GM23338 (cell line): ENCODE results near the gene LTB4R. TPM values are rescaled to one million over a fixed set of nuclear protein-coding genes. Genes with fewer than 3 reads are reported as not detected.

Experiments
- ATAC-seq: fragments of 200-7000 bp; cut with Tn5 transposase; 3 replicates; pipeline ENCODE4 v1.9.1; 2020
- DNase-seq: peaks from one replicate; pipeline ENCODE4 v3.0.0-alpha.2; 2015; ENCODE audit warnings: low spot score
- H2AFZ ChIP-seq: fragments of 200-600 bp; sonication (generic); 2 replicates; pipeline ENCODE4 v1.8.0; 2016; ENCODE audit warnings: antibody characterized with exemption, mild to moderate bottlenecking, moderate library complexity
- H3F3A ChIP-seq: fragments of 200-600 bp; sonication (generic); replicated peaks from 2 replicates; pipeline ENCODE4 v1.8.0; 2017; ENCODE audit warnings: antibody characterized with exemption, mixed run types, low read depth
- H3K27ac ChIP-seq: fragments of 200-600 bp; sonication (generic); 2 replicates; pipeline ENCODE4 v1.6.1; 2016; ENCODE audit warnings: low read depth
- H3K27me3 ChIP-seq: fragments of 200-600 bp; sonication (generic); 2 replicates; pipeline ENCODE4 v1.8.0; 2016; ENCODE audit warnings: mild to moderate bottlenecking, mixed run types, moderate library complexity; ENCODE audit not compliant: insufficient read depth
- H3K36me3 ChIP-seq: fragments of 200-600 bp; sonication (generic); 2 replicates; pipeline ENCODE4 v1.8.0; 2016; ENCODE audit warnings: mild to moderate bottlenecking; ENCODE audit not compliant: insufficient read depth
- H3K4me1 ChIP-seq: fragments of 200-600 bp; sonication (generic); 2 replicates; pipeline ENCODE4 v1.8.0; 2016; ENCODE audit warnings: mild to moderate bottlenecking, moderate library complexity; ENCODE audit not compliant: insufficient read depth
- H3K4me2 ChIP-seq: fragments of 200-600 bp; sonication (generic); 2 replicates; pipeline ENCODE4 v1.7.1; 2017; ENCODE audit warnings: mixed run types
- H3K4me3 ChIP-seq: fragments of 200-600 bp; sonication (generic); 2 replicates; pipeline ENCODE4 v1.6.1; 2016; ENCODE audit warnings: mixed run types
- H3K79me2 ChIP-seq: fragments of 200-600 bp; sonication (generic); replicated peaks from 2 replicates; pipeline ENCODE4 v1.8.0; 2017; ENCODE audit warnings: mild to moderate bottlenecking; ENCODE audit not compliant: insufficient read depth
- H3K9me2 ChIP-seq: fragments of 200-600 bp; sonication (generic); 2 replicates; pipeline ENCODE4 v1.8.0; 2017; ENCODE audit not compliant: insufficient read depth
- H4K20me1 ChIP-seq: fragments of 200-600 bp; sonication (generic); replicated peaks from 2 replicates; pipeline ENCODE4 v1.8.0; 2017; ENCODE audit warnings: mild to moderate bottlenecking; ENCODE audit not compliant: insufficient read depth
- H3K27ac Mint-ChIP-seq: 2 replicates; pipeline ENCODE4 v1.8.0; 2020; ENCODE audit warnings: inconsistent platforms, mild to moderate bottlenecking, moderate library complexity, mixed read lengths
- H3K27me3 Mint-ChIP-seq: 3 replicates; pipeline ENCODE4 v1.8.0; 2022; ENCODE audit warnings: low read depth, mild to moderate bottlenecking, moderate library complexity, mixed read lengths, inconsistent platforms; ENCODE audit not compliant: insufficient read depth, poor library complexity
- H3K36me3 Mint-ChIP-seq: 3 replicates; pipeline ENCODE4 v1.8.0; 2021; ENCODE audit warnings: low read depth, mild to moderate bottlenecking, inconsistent platforms, moderate library complexity, mixed read lengths
- H3K4me1 Mint-ChIP-seq: 3 replicates; pipeline ENCODE4 v1.8.0; 2020; ENCODE audit warnings: mild to moderate bottlenecking, inconsistent platforms, mixed read lengths
- H3K4me3 Mint-ChIP-seq: 3 replicates; pipeline ENCODE4 v1.8.0; 2021; ENCODE audit warnings: moderate library complexity, mild to moderate bottlenecking, inconsistent platforms, mixed read lengths
- H3K9me3 Mint-ChIP-seq: 3 replicates; pipeline ENCODE4 v1.8.0; 2020; ENCODE audit warnings: moderate library complexity, mild to moderate bottlenecking, inconsistent platforms, mixed read lengths
- CREB1 ChIP-seq: fragments of 250-450 bp; sonication (Bioruptor Pico); IDR thresholded peaks from 2 replicates; pipeline ENCODE4 v1.5.0; 2020; ENCODE audit warnings: low read depth, mild to moderate bottlenecking, moderate library complexity
- CTCF ChIP-seq, 2 experiments: fragments of 200-600 bp in 1 of 2; sonication (generic) in 1 of 2; conservative IDR thresholded peaks; 2 replicates each; pipeline versions ENCODE4 v1.5.1 to v1.6.1; 2016 to 2017; ENCODE audit warnings: antibody characterized with exemption in 2 of 2, low read depth in 2 of 2, mild to moderate bottlenecking in 2 of 2, moderate library complexity in 1 of 2
- ETS1 ChIP-seq: IDR thresholded peaks from 2 replicates; pipeline ENCODE4 v1.6.1; 2016; ENCODE audit warnings: antibody characterized with exemption
- EZH2 ChIP-seq: fragments of 200-600 bp; sonication (generic); IDR thresholded peaks from one replicate; pipeline ENCODE4 v1.8.0; 2017; ENCODE audit warnings: antibody characterized with exemption, mild to moderate bottlenecking, low read depth; ENCODE audit not compliant: unreplicated experiment
- POLR2AphosphoS5 ChIP-seq: IDR thresholded peaks from 2 replicates; pipeline ENCODE4 v1.6.1; 2016; ENCODE audit warnings: antibody characterized with exemption, low read depth
- STAT1 ChIP-seq: IDR thresholded peaks from one replicate; pipeline ENCODE4 v1.6.1; 2016; ENCODE audit warnings: antibody characterized with exemption; ENCODE audit not compliant: unreplicated experiment
- ZNF114 ChIP-seq: fragments of 250-450 bp; sonication (Bioruptor Pico); IDR thresholded peaks from 2 replicates; pipeline ENCODE4 v1.5.0; 2020; ENCODE audit warnings: mild to moderate bottlenecking, moderate library complexity
- ZNF331 ChIP-seq: fragments of 250-450 bp; sonication (Bioruptor Pico); IDR thresholded peaks from 2 replicates; pipeline ENCODE4 v1.5.0; 2020; ENCODE audit warnings: low read depth, mild to moderate bottlenecking, moderate library complexity
- polyA plus RNA-seq: library from polyadenylated mRNA; unstranded; fragments of >200 nt; fragmentation: Nextera tagmentation; extraction: Ambion mirVana; gene quantifications from 2 replicates; pipeline ENCODE4 v1.2.1, GENCODE V29; 2016
- total RNA-seq: library from RNA; depleted of rRNA; stranded (reverse); fragments of >200 nt; shearing (Covaris generic); gene quantifications from 2 replicates; pipeline ENCODE4 v1.2.3, GENCODE V29; 2014

LTB4R gene
- total and polyA plus RNA-seq, 2 experiments from 2014 or later, result 2.1 to 4.7 TPM

GRCh38 chr14:24349742-24350141 is 38.4 kb downstream of the LTB4R start:
- Histone ChIP-seq H3K4me3 (no peak overlapping the region), H3K27me3 (peaks cover 82% of the 10 kb centered on the region), H3K4me1 (no peaks in the 10 kb centered on the region), H3K27ac (no peak overlapping the region), H4K20me1 (no peaks in the 10 kb centered on the region), H2AFZ (no peak overlapping the region), H3K4me2 (no peak overlapping the region), H3K36me3 (no peaks in the 10 kb centered on the region), H3F3A (no peaks in the 10 kb centered on the region), H3K9me2 (no peaks in the 10 kb centered on the region), H3K79me2 (no peaks in the 10 kb centered on the region)
- Mint-ChIP-seq H3K4me1 (no peaks in the 10 kb centered on the region), H3K27ac (no peak overlapping the region), H3K36me3 (no peaks in the 10 kb centered on the region), H3K9me3 (no peaks in the 10 kb centered on the region), H3K4me3 (no peak overlapping the region), H3K27me3 (peaks cover 24% of the 10 kb centered on the region)
- TF ChIP-seq ZNF114 (CRISPR knock-in tag) (no peak), POLR2AphosphoS5 (no peak), ETS1 (no peak)
- ATAC-seq (no peak), DNase-seq (no peak)

GRCh38 chr14:24351517-24351916 is 40.2 kb downstream of the LTB4R start:
- H3K4me2 ChIP-seq, result no peak overlapping the region
- no peaks in the 10 kb centered on the region for H3K79me2 ChIP-seq
- no peak overlapping the region for H3K27ac Mint-ChIP-seq
- no peaks in the 10 kb centered on the region for H3K9me3 Mint-ChIP-seq
- H3K4me1 Mint-ChIP-seq, result no peaks in the 10 kb centered on the region
- ATAC-seq, result peak; percentile 48; the same call in 2 of the 3 replicates
- peak; percentile 28 for DNase-seq
- no peak overlapping the region for H3K27ac ChIP-seq
- no peaks in the 10 kb centered on the region for H3F3A ChIP-seq
- no peak for TF ChIP-seq POLR2AphosphoS5
- peak; percentile 19 to 21; a peak in 2 of 4 replicates for TF ChIP-seq CTCF (conservative IDR thresholded peaks at IDR 0.05; ENCODE audit: low read depth in 2 of 2)
- no peak for TF ChIP-seq ZNF114 (CRISPR knock-in tag)
- TF ChIP-seq CREB1, result no peak
- TF ChIP-seq EZH2, result no peak
- TF ChIP-seq STAT1, result no peak
- TF ChIP-seq ZNF331, result no peak
- peaks cover 19% of the 10 kb centered on the region for H3K27me3 Mint-ChIP-seq
- peaks cover 72% of the 10 kb centered on the region for H3K27me3 ChIP-seq
- no peak overlapping the region for H3K4me3 Mint-ChIP-seq
- H4K20me1 ChIP-seq, result no peaks in the 10 kb centered on the region
- H3K9me2 ChIP-seq, result no peaks in the 10 kb centered on the region
- H3K4me1 ChIP-seq, result no peaks in the 10 kb centered on the region
- H3K36me3 Mint-ChIP-seq, result no peaks in the 10 kb centered on the region
- no peak overlapping the region for H3K4me3 ChIP-seq
- H3K36me3 ChIP-seq, result no peaks in the 10 kb centered on the region
- no peak overlapping the region for H2AFZ ChIP-seq
